ENCODE data around the gene DTX1. TPM values are rescaled to one million over a fixed set of nuclear protein-coding genes. Genes with fewer than 3 reads are reported as not detected.

DTX1 gene
- total RNA-seq, 1 experiment from 2014 or later: 3.0 TPM

DNA sequence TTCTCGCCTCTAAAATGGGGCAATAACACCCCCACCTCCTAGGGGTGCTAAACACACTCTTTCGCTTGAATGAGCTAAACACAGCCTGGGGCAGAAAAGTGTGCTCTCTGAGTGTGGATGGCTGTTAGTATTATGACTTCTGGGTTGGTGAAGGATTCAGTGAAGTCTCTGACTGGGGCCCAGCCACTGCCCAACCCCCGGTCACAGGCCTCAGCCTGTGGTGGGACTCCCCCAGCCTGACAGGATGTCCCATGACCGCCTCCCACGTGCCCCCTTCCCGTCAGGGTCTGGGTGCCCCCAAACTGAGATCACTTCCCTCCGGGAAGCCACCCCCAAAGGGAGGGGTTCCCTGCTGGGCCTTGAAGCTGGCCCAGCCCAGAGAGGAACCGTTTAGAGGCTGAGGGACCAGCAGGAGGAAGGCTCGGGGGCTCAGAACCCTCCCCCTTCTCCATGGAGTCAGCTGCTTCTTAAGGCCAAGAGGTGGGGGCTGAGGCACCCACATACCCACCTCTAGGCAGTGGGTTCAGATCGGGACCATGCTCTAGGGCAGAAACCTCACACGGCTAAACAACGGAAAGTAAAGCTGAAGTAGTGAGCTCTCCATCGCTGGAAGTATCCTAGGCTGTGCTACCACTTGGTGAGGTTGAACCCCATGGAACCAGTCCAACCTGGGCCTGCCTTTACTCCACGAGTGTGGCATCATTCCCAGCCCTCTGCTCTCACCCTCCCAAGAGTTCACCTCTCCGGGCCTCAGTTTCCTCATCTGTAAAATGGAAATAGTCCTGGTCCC lies 13.8 kb downstream of the DTX1 start:
- H3K79me1 ChIP-seq (ENCODE audit: insufficient read depth, low read depth, low read length, poor library complexity, severe bottlenecking): no peaks in the 10 kb centered on the region
- no peak overlapping the region for H2BK120ac ChIP-seq (ENCODE audit: low read depth, low read length, poor library complexity, severe bottlenecking)
- no peak overlapping the region for H4K5ac ChIP-seq (ENCODE audit: insufficient read length, low read depth, low read length)
- no peak overlapping the region for H2BK20ac ChIP-seq (ENCODE audit: low read depth, low read length, poor library complexity, severe bottlenecking)
- no peak overlapping the region for H3K14ac ChIP-seq (ENCODE audit: insufficient read depth, low read length)
- H3K27ac Mint-ChIP-seq: no peak overlapping the region; a peak in 1 of 7 replicates
- TF ChIP-seq, protein P1, sequence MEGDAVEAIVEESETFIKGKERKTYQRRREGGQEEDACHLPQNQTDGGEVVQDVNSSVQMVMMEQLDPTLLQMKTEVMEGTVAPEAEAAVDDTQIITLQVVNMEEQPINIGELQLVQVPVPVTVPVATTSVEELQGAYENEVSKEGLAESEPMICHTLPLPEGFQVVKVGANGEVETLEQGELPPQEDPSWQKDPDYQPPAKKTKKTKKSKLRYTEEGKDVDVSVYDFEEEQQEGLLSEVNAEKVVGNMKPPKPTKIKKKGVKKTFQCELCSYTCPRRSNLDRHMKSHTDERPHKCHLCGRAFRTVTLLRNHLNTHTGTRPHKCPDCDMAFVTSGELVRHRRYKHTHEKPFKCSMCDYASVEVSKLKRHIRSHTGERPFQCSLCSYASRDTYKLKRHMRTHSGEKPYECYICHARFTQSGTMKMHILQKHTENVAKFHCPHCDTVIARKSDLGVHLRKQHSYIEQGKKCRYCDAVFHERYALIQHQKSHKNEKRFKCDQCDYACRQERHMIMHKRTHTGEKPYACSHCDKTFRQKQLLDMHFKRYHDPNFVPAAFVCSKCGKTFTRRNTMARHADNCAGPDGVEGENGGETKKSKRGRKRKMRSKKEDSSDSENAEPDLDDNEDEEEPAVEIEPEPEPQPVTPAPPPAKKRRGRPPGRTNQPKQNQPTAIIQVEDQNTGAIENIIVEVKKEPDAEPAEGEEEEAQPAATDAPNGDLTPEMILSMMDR (conservative IDR thresholded peaks at IDR 0.05): no peak
- H3K4me2 ChIP-seq (ENCODE audit: insufficient read depth, insufficient read length, low read length): no peak overlapping the region
- H4K20me1 ChIP-seq (ENCODE audit: control insufficient read depth, insufficient read depth, insufficient read length): no peaks in the 10 kb centered on the region
- no peaks in the 10 kb centered on the region for H3K79me2 ChIP-seq (ENCODE audit: insufficient read depth, low read length)
- H2AFZ ChIP-seq (ENCODE audit: low read length): no peak overlapping the region
- no peak overlapping the region for H3T11ph ChIP-seq (ENCODE audit: low read length)
- no peak for DNase-seq
- H2BK12ac ChIP-seq (ENCODE audit: insufficient read length, low read depth, low read length): no peak overlapping the region
- no peak overlapping the region for H3K27ac ChIP-seq (ENCODE audit: insufficient read length, low read depth, low read length)
- no peak overlapping the region for H4K8ac ChIP-seq (replicated peaks; ENCODE audit: insufficient read length, low read depth, low read length)
- no peak overlapping the region for H4K91ac ChIP-seq (ENCODE audit: insufficient read length, low read depth, low read length)
- no peak overlapping the region for H3K23ac ChIP-seq (ENCODE audit: insufficient read length, low read depth, low read length)
- no peak overlapping the region for H2BK5ac ChIP-seq (ENCODE audit: insufficient read length, low read length)
- H3K4me3 Mint-ChIP-seq: no peak overlapping the region
- H2AK5ac ChIP-seq (ENCODE audit: insufficient read length, low read length): no peak overlapping the region
- peaks cover 2% of the 10 kb centered on the region for H3K23me2 ChIP-seq (ENCODE audit: insufficient read length, low read depth, low read length, poor library complexity, severe bottlenecking)
- H3K4me1 Mint-ChIP-seq: peaks cover 14 to 30% of the 10 kb centered on the region in 2 experiments
- no peak overlapping the region for H3K56ac ChIP-seq (ENCODE audit: insufficient read length, low read depth, low read length)
- no peaks in the 10 kb centered on the region; a peak in 1 of 7 replicates for H3K36me3 Mint-ChIP-seq (ENCODE audit: insufficient read depth in 1 of 3, low read depth in 3 of 3)
- no peak overlapping the region for H3K9ac ChIP-seq (ENCODE audit: extremely low read depth, insufficient read length, low read length)
- no peaks in the 10 kb centered on the region for H3K27me3 ChIP-seq (ENCODE audit: insufficient read depth, low read length)
- peaks cover 4% of the 10 kb centered on the region; the same call in 1 of the 2 replicates for H3K4me1 ChIP-seq (ENCODE audit: insufficient read depth, low read length)
- no CpG with 5 or more reads among the region's 15 CpGs for WGBS (ENCODE audit: extremely low coverage, insufficient read length, low lambda C conversion rate)
- no peak overlapping the region for H3K18ac ChIP-seq (ENCODE audit: insufficient read length, low read depth, low read length)
- H3K27me3 Mint-ChIP-seq (ENCODE audit: low read depth): peaks cover 28% of the 10 kb centered on the region
- no peak overlapping the region for H2BK15ac ChIP-seq (ENCODE audit: low read depth, low read length)
- H3K9me3 ChIP-seq (ENCODE audit: control insufficient read depth, low read depth, low read length): no peaks in the 10 kb centered on the region
- H3K4ac ChIP-seq (ENCODE audit: low read depth, low read length): no peak overlapping the region
- no peaks in the 10 kb centered on the region; a peak in 1 of 5 replicates for H3K9me3 Mint-ChIP-seq

Data from H9 (cell line).